ENCODE measurements around the gene WFDC8. TPM values are rescaled to one million over a fixed set of nuclear protein-coding genes. Genes with fewer than 3 reads are reported as not detected.
"Not testable (repeated sequence)": the region's sequence is repeated elsewhere in the genome, so short reads cannot be mapped to it uniquely, and the experiment has no call there.

The WFDC8 gene
- polyA plus RNA-seq, 6 donors from 2014 or later = not detected

DNA sequence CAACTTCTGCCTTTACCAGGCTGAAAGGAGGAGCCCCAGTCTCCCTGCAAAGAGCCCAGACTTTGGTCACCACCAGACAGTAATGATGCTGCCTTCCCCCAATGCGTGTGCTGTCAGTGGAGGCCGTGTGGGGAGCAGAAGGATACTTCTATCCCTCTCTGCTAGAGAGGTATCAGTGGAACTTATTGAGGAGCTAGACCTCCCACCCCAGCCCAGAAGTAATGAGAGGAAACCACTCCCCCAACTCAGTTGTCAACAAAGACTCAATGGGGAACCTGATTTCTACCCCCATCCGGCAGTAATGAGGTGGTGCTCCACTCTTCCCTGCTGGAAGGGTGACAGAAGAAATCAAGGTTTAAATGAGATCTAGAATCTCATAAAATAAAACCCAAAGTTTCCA is 4.4 kb upstream of the WFDC8 start:
- no peaks in the 10 kb centered on the region for H3K4me1 Mint-ChIP-seq
- no peak for ATAC-seq (ENCODE audit: low read depth in 2 of 2)

DNA sequence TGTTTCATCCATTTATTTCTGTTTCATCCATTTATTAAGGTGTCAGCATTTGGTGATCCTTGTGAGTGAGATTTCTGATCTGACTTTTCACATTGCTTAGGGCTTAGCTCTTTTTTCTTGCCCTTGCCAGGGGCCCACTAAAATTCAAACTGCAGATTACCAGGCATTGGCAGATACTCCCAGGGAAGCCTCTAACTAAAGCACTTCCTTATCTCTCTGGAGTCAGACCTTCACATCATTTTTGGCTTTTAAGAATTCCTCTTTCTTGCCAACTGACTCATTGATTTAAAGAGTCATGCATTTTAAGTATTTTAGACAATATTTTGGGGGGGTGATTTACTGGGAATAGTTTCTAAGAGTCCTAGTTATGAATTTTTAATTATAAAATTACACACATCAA is 2.6 kb upstream of the WFDC8 start:
- Mint-ChIP-seq H3K36me3 (no peaks in the 10 kb centered on the region), H3K27me3 (peaks cover 17 to 27% (median 22%) of the 10 kb centered on the region in 3 donors), H3K27ac (peak overlapping the region in 1 of 6 donors; percentile 24), H3K4me1 (no peaks in the 10 kb centered on the region), H3K9me3 (peaks cover 0 to 3% (median 0%) of the 10 kb centered on the region in 7 donors), H3K4me3 (no peak overlapping the region)
- DNase-seq = no peak
- no peak for ATAC-seq (ENCODE audit: low read depth in 2 of 2)

More for the DNA sequence above, 4.4 kb upstream of the WFDC8 start:
- peaks cover 17 to 35% (median 22%) of the 10 kb centered on the region in 3 donors for H3K27me3 Mint-ChIP-seq
- no peaks in the 10 kb centered on the region for H3K36me3 Mint-ChIP-seq
- no peak overlapping the region for H3K27ac Mint-ChIP-seq
- H3K9me3 Mint-ChIP-seq = peaks cover 0 to 3% (median 0%) of the 10 kb centered on the region in 7 donors
- no peak overlapping the region for H3K4me3 Mint-ChIP-seq
- DNase-seq = no peak

DNA sequence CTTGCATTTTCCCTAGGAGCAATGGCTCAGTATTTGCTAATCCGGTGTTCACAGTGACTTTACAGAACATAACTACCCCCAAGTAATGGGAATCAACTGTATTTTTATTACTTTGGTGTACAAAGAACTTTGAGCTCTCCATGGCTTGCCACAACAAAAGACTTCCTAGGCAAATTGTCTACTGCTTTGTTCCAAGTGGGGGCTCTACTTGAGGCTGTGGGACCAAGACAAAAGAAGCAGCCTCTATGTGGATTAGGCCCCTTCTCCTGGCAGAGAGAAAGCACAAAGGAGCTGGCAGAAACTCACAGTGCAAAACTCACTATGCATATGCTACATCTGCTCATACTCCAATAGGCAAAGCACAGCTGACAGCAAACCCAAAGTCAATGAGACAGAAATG is 853 bp downstream of the WFDC8 start:
- Mint-ChIP-seq H3K4me1 (no peaks in the 10 kb centered on the region), H3K27me3 (peaks cover 27 to 46% (median 27%) of the 10 kb centered on the region in 3 donors), H3K4me3 (no peak overlapping the region), H3K27ac (no peak overlapping the region), H3K36me3 (no peaks in the 10 kb centered on the region), H3K9me3 (peaks cover 0 to 3% (median 0%) of the 10 kb centered on the region in 7 donors)
- DNase-seq (no peak), ATAC-seq (ENCODE audit: low read depth in 2 of 2) (no peak)

DNA sequence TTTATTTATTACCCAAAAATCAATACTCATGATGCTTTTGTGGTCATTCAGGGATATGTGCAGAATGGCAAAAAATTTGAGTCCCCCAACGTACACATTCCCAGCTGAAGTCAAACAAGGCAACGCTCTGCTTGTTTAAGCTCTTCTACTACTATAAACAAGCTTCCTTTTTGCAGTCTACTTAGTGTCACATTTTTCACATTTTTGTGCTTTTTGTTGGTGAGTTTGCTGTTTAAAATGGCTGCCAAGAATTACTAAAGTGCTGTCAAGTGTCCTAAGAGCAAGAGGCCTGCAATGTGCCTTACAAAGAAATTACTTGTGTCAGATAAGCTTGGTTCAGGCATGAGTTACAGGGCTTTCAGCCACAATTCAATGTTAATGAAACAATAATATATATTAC is 2.1 kb downstream of the WFDC8 start:
- H3K36me3 Mint-ChIP-seq = no peaks in the 10 kb centered on the region
- DNase-seq (no peak), ATAC-seq (ENCODE audit: low read depth in 2 of 2) (no peak)
- H3K4me1 Mint-ChIP-seq = no peaks in the 10 kb centered on the region
- no peak overlapping the region for H3K27ac Mint-ChIP-seq
- H3K4me3 Mint-ChIP-seq = no peak overlapping the region
- peaks cover 32 to 50% (median 33%) of the 10 kb centered on the region in 3 donors for H3K27me3 Mint-ChIP-seq
- H3K9me3 Mint-ChIP-seq = peaks cover 0 to 3% (median 0%) of the 10 kb centered on the region in 7 donors

DNA sequence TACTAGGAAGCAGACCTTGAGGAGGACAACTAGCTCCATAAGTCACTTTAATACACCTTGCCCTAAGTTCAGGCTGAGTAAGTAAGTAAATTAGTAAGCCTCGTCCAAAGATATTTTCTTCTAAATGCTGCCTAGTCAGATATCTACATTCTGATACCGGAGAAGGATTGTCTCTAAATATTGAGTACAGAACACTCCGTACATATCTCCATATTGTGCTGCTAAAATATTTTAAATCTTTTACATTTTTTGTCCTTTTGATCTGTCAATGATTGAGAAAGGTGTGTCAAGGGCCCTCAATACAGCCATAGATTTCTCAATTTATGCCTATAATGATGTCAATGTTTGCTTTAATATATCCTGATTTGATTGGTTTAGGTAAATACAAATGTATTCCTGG is 3.2 kb downstream of the WFDC8 start:
- Mint-ChIP-seq H3K4me3 (no peak overlapping the region), H3K27ac (no peak overlapping the region), H3K27me3 (peaks cover 36 to 54% (median 40%) of the 10 kb centered on the region in 3 donors), H3K4me1 (no peaks in the 10 kb centered on the region), H3K9me3 (peaks cover 0 to 3% (median 0%) of the 10 kb centered on the region in 7 donors), H3K36me3 (no peaks in the 10 kb centered on the region)
- no peak for DNase-seq
- no peak for ATAC-seq (ENCODE audit: low read depth in 2 of 2)

DNA sequence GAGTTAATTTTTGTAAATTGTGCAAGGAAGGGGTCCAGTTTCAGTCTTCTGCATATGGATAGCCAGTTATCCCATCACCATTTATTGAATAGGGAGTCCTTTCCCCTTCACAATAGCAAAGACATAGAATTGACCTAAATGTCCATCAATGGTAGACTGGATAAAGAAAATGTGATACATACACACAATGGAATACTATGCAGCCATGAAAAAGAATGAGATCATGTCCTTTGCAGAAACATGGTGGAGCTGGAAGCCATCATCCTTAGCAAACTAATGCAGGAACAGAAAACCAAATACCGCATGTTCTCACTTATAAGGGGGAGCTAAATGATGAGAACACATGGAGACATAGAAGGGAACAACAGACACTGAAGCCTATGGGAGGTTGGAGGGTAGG is 9.4 kb downstream of the WFDC8 start:
- DNase-seq; H3K4me3 Mint-ChIP-seq; H3K9me3 Mint-ChIP-seq; H3K36me3 Mint-ChIP-seq; H3K27ac Mint-ChIP-seq; H3K4me1 Mint-ChIP-seq; ATAC-seq (ENCODE audit: low read depth in 2 of 2): not testable (repeated sequence)
- peaks cover 10 to 27% (median 25%) of the 10 kb centered on the region in 3 donors for H3K27me3 Mint-ChIP-seq

DNA sequence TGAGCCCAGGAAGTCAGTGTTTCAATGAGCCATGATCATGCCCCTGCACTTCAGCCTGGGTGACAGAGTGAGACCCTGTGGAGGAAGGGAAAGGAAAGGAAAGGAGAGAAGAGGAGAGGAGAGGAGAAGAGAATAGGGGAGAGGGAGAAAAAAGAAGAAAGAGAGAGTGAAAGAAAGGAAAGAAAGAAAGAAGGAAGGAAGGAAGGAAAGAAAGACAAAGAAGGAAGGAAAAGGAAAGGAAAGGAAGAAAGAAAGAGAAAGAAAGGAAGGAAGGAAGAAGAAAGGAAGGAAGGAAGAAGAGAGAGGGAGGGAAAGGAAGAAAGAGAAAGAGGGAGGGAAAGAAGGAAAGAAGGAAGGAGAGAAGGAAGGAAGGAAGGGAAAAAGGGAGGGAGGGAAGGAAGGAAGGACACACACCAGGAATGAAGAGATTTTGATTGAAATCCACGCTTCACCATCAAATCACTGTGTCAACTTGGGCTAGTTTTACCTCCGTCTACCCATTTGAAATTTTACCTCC is 14.3 kb downstream of the WFDC8 start:
- H3K4me1 Mint-ChIP-seq = no peaks in the 10 kb centered on the region
- peaks cover 25 to 35% (median 31%) of the 10 kb centered on the region in 3 donors for H3K27me3 Mint-ChIP-seq
- no peak overlapping the region for H3K4me3 Mint-ChIP-seq
- ATAC-seq (ENCODE audit: low read depth in 2 of 2) (no peak), DNase-seq (no peak)
- peaks cover 0 to 3% of the 10 kb centered on the region in 2 donors for H3K36me3 Mint-ChIP-seq
- no peak overlapping the region for H3K27ac Mint-ChIP-seq
- peaks cover 0 to 4% (median 1%) of the 10 kb centered on the region in 7 donors for H3K9me3 Mint-ChIP-seq

DNA sequence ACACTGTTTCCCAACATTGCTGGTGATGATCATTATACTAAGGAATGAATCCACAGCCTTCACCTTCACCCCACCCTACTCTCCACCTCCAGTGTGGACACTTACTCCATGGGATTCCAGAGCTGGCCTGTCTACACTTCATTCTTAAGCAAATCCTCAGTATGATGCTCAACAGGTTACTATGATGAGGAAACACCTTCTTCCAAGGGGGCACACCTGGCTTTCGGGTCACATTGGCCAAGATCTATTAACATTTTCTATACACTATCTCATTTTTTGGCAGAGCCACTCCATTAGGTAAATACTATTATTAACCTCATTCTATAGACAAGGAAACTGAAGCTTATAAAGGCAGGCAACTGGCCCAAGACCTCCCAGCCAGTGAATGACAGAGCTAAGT is 23.9 kb downstream of the WFDC8 start:
- no peaks in the 10 kb centered on the region for H3K36me3 Mint-ChIP-seq
- no peaks in the 10 kb centered on the region for H3K4me1 Mint-ChIP-seq
- no peak for ATAC-seq (ENCODE audit: low read depth in 2 of 2)

DNA sequence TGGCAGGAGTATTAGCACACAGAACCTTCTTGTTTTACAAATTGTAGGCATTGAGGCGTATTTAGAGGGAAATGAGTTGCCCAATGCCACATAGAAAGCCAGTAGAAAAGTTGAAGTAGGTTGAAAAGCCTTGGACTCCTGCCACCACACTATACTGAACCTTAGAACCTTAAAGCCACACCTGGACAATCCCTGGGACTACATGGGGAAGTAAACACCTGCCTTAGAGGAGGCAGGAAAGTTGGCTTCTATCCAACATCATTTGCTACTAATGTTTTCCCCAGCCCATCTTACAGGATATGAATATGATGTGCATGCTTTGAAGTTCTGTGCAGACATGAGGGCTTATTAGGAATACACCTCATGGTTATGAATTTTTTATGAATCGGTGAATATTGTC is 26.6 kb downstream of the WFDC8 start:
- no peak for ATAC-seq (ENCODE audit: low read depth in 2 of 2)
- Mint-ChIP-seq H3K4me3 (no peak overlapping the region), H3K27ac (no peak overlapping the region), H3K4me1 (no peaks in the 10 kb centered on the region), H3K27me3 (peaks cover 25 to 53% (median 25%) of the 10 kb centered on the region in 3 donors), H3K9me3 (peaks cover 0 to 11% (median 6%) of the 10 kb centered on the region in 7 donors), H3K36me3 (no peaks in the 10 kb centered on the region)
- no peak for DNase-seq

More for the DNA sequence above, 23.9 kb downstream of the WFDC8 start:
- H3K4me3 Mint-ChIP-seq = no peak overlapping the region
- DNase-seq = no peak
- peaks cover 29 to 49% (median 32%) of the 10 kb centered on the region in 3 donors for H3K27me3 Mint-ChIP-seq
- H3K27ac Mint-ChIP-seq = no peak overlapping the region
- H3K9me3 Mint-ChIP-seq = peaks cover 0 to 9% (median 3%) of the 10 kb centered on the region in 7 donors

DNA sequence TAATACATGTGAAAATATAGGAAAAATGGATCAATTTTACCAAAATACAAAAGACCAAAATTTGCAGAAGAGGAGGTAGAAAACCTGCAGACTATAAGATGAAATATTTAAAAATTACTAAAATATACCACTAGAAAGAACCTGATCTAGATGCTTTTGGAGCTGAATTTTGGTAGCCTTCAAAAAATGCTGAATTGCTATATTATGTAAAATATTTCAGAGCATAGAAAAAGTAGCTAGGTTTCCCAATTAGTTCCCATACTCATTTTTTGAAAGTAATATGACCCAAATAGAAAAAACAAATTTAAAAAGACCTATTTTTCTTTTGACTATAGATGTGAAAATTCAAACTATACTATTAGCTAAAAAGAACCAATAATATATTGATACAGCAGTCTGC is 28.3 kb downstream of the WFDC8 start:
- Mint-ChIP-seq H3K27me3 (peaks cover 18 to 46% (median 26%) of the 10 kb centered on the region in 3 donors), H3K36me3 (no peaks in the 10 kb centered on the region), H3K27ac (no peak overlapping the region), H3K4me3 (no peak overlapping the region), H3K9me3 (peaks cover 0 to 11% (median 6%) of the 10 kb centered on the region in 7 donors), H3K4me1 (no peaks in the 10 kb centered on the region)
- no peak for ATAC-seq (ENCODE audit: low read depth in 2 of 2)
- no peak for DNase-seq

DNA sequence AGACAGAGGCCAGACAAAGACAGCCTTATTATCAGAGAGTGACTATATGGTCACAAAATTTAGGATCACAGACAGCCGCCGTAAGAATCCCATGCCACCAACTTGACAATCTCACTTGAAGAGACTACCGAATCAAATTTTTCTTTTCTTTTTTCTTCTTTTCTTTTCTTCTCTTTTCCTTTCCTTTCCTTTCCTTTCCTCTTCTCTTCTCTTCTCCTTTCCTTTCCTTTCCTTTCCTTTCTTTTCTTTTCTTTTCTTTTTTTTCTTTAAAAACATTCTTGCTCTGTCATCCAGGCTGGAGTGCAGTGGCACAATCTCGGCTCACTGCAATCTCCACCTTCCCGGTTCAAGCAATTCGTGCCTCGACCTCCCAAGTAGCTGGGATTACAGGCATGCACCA is 30.7 kb downstream of the WFDC8 start:
- DNase-seq (no peak), ATAC-seq (ENCODE audit: low read depth in 2 of 2) (no peak)
- Mint-ChIP-seq H3K4me3 (no peak overlapping the region), H3K27ac (no peak overlapping the region), H3K9me3 (peaks cover 0 to 11% (median 6%) of the 10 kb centered on the region in 7 donors), H3K36me3 (no peaks in the 10 kb centered on the region), H3K4me1 (no peaks in the 10 kb centered on the region), H3K27me3 (peaks cover 28 to 49% (median 35%) of the 10 kb centered on the region in 3 donors)

DNA sequence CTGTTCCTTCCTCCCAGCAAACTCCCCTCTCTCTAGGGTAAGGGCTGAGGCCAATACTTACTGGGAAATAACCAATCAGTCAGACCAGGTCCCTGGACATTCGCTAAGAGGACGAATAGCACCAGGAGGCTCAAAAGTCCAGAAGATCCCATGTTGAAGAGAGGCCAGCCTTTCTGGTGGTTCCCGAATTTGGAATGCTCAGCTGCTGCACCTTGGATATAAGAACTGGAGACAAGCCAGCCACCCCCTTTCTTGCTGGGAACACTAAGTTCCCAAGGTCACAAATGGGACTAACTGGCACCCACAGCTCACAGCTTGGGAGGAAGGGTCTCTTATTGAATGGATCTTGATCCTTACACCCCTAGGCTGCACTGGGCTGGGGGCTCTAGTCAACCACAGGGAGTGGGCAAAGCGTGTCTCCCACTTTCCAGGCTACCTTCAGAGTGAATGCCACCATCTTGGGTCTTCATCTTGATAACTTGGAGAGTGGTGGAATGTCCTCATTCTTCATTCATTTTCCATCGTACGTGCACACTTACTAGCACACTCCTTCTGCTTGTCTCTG is 31.8 kb downstream of the WFDC8 start, which contains the start of gene EPPIN:
Gene EPPIN, minus strand, starts transcription at position 196 of the 565 bp plus-strand sequence. Its CDS starts 44 bp downstream, at position 152.
- Mint-ChIP-seq H3K9me3 (peaks cover 0 to 11% (median 6%) of the 10 kb centered on the region in 7 donors), H3K4me1 (no peaks in the 10 kb centered on the region), H3K27ac (no peak within 1 kb of the TSS), H3K36me3 (no peaks in the 10 kb centered on the region), H3K4me3 (no peak within 1 kb of the TSS), H3K27me3 (peaks cover 33 to 59% (median 35%) of the 10 kb centered on the region in 3 donors)
- no peak for DNase-seq
- ATAC-seq (ENCODE audit: low read depth in 2 of 2) = no peak

DNA sequence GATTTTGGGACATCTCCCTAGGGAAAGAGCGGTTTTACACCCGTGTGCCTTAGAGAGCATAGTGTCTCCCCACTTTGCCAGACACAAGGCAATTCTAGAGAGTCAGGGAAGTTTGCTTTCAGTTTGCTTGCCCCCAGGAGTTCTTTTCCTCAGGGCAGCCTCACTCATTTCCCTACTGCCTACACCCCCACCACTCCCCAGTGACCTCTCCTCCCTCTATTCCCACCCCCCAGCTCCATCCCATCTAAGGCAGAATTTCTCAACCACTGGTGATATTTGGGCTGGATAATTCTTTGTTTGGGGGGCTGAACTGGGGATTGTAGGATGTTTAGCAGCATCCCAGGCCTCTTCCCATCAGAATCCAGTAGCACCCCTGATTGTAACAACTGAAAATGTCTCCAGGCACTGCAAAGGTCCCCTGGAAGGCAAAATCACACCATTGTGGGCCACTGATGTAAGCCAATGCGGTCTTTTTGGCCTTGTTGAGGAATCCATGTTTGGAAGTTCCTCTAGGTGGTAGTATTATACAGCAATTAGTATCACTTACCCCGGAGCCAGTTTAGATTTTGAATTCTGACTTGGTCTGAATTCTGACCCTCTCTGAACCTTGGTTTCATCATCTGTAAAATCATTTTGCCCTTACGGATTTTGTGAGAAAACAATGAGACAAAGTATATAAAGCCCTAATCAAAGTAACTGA is 33.2 kb downstream of the WFDC8 start:
- Mint-ChIP-seq H3K27ac (no peak overlapping the region), H3K36me3 (no peaks in the 10 kb centered on the region), H3K27me3 (peaks cover 40 to 73% (median 44%) of the 10 kb centered on the region in 3 donors), H3K4me3 (no peak overlapping the region), H3K4me1 (no peaks in the 10 kb centered on the region), H3K9me3 (peaks cover 0 to 7% (median 6%) of the 10 kb centered on the region in 7 donors)
- ATAC-seq (ENCODE audit: low read depth in 2 of 2) = no peak
- DNase-seq = no peak

DNA sequence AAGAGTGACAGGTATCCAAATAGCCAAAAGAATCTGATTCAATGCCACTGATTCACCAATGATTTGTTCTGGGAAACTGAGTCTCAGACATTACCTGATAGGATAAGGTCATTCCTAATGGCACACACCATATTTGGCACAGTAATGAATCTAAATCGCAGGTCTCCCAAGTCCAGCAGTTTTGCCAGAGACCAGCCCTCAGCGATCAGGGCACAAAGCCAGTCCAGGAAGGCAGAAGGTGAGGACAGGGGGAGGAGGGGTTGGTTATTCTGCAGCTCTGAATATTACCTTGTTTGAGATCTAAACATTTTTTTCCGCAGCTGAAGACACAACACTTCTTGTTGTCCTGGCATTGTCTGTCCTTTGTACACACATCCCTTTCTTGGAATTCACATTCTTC is 33.7 kb downstream of the WFDC8 start:
- Mint-ChIP-seq H3K4me1 (no peaks in the 10 kb centered on the region), H3K4me3 (no peak overlapping the region), H3K27ac (no peak overlapping the region), H3K36me3 (no peaks in the 10 kb centered on the region), H3K9me3 (peaks cover 0 to 6% (median 4%) of the 10 kb centered on the region in 7 donors), H3K27me3 (peaks cover 44 to 70% (median 44%) of the 10 kb centered on the region in 3 donors)
- no peak for DNase-seq
- ATAC-seq (ENCODE audit: low read depth in 2 of 2) = no peak
